Lung microvascular endothelial cell (primary cell): ENCODE results near the gene S1PR2. TPM values are rescaled to one million over a fixed set of nuclear protein-coding genes. Genes with fewer than 3 reads are reported as not detected.

Experiments used
- DNase-seq, 2 donors: peaks; one replicate each; pipeline versions ENCODE4 v3.0.0 to v3.0.0-alpha.2; 2010; ENCODE audit warnings: low read depth in 2 of 2
- total RNA-seq: library from RNA; depleted of rRNA; stranded (reverse); fragments of >200 nt; gene quantifications from 2 replicates; pipeline ENCODE4 v1.2.1, GENCODE V29; 2014

S1PR2 gene, protein sequence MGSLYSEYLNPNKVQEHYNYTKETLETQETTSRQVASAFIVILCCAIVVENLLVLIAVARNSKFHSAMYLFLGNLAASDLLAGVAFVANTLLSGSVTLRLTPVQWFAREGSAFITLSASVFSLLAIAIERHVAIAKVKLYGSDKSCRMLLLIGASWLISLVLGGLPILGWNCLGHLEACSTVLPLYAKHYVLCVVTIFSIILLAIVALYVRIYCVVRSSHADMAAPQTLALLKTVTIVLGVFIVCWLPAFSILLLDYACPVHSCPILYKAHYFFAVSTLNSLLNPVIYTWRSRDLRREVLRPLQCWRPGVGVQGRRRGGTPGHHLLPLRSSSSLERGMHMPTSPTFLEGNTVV
- 0.20 and 0.44 TPM in 2 replicates for total RNA-seq

- peak; percentile 44 to 63 for DNase-seq
These were observed at the start of gene S1PR2 for GRCh38 chr19:10230861-10231611. Gene S1PR2, minus strand, starts transcription at chr19:10231331. Its CDS starts 6,426 bp downstream, at chr19:10224905.

GRCh38 chr19:10279737-10280442 lies 48.8 kb upstream of the S1PR2 start:
- no peak for DNase-seq

DNA sequence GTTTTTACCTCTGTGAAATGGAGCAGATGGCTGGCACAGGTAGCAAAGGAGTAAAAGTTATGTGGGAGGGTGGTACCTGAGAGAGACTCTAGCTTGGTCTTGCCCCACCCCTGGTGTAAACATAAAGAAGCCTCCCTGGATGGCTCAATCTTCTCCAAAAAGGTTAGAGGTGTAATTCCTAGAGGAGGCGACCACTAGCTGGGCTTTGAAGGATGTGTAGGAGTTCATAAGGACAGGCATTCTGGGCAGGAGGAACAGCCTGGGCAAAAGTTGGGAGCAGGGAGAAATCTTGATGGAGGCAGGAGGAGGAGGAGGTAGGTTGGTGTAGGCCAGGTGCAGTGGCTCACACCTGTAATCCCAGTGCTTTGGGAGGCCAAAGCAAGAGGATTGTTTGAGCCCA lies 47.8 kb upstream of the S1PR2 start:
- no peak for DNase-seq

- no peak for DNase-seq
These were observed 46.9 kb upstream of the S1PR2 start for GRCh38 chr19:10277795-10278589.

GRCh38 chr19:10274589-10274988 lies 43.5 kb upstream of the S1PR2 start:
- DNase-seq, result no peak

DNA sequence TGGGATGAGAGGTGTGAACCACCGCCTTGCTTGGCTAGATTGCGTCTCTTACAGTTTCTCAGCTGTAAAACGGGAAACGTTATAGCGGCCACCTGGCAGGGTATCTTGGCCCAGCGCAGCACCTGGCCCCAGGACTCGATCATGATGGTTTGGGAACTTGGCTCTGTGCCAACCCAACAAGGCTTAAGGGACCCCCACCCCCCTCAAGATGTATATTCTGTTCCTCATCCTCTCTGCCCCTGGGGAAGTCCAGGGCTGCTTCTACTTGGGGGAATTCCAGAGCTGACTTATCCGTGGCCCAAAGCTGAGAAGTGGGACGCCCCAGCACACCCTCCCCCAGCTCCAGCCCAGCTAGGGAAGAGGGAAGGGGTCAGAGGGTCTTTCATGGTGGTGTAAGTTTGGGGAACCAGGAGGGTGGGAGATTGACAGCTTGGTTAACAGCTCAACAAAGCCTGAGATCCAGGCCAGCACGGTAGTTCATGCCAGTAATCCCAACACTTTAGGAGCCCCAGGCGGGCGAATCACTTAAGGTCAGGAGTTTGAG lies 40.5 kb upstream of the S1PR2 start:
- peak in 1 of 2 donors; percentile 77 for DNase-seq

DNA sequence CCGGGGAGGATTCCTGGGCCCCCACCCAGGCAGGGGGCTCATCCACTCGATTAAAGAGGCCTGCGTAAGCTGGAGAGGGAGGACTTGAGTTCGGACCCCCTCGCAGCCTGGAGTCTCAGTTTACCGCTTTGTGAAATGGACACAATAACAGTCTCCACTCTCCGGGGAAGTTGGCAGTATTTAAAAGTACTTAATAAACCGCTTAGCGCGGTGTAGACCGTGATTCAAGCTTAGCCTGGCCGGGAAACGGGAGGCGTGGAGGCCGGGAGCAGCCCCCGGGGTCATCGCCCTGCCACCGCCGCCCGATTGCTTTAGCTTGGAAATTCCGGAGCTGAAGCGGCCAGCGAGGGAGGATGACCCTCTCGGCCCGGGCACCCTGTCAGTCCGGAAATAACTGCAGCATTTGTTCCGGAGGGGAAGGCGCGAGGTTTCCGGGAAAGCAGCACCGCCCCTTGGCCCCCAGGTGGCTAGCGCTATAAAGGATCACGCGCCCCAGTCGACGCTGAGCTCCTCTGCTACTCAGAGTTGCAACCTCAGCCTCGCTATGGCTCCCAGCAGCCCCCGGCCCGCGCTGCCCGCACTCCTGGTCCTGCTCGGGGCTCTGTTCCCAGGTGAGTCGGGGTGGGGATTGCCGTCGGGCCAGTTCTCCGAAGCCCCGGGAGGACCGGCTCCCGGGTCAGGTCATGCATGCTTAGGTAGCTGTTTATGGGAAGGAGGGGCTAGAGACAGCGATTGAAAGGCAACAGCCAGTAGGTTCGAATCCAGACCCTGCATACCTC lies 39.7 kb upstream of the S1PR2 start, which contains the start of gene ICAM1:
Gene ICAM1 (plus strand): TSS at position 505 of the 779 bp plus-strand sequence. CDS start 40 bp downstream, at position 545.
- peak; percentile 95 to 97 for DNase-seq

GRCh38 chr19:10270180-10270615 lies 39.1 kb upstream of the S1PR2 start:
- peak in 1 of 2 donors; percentile 69 for DNase-seq

DNA sequence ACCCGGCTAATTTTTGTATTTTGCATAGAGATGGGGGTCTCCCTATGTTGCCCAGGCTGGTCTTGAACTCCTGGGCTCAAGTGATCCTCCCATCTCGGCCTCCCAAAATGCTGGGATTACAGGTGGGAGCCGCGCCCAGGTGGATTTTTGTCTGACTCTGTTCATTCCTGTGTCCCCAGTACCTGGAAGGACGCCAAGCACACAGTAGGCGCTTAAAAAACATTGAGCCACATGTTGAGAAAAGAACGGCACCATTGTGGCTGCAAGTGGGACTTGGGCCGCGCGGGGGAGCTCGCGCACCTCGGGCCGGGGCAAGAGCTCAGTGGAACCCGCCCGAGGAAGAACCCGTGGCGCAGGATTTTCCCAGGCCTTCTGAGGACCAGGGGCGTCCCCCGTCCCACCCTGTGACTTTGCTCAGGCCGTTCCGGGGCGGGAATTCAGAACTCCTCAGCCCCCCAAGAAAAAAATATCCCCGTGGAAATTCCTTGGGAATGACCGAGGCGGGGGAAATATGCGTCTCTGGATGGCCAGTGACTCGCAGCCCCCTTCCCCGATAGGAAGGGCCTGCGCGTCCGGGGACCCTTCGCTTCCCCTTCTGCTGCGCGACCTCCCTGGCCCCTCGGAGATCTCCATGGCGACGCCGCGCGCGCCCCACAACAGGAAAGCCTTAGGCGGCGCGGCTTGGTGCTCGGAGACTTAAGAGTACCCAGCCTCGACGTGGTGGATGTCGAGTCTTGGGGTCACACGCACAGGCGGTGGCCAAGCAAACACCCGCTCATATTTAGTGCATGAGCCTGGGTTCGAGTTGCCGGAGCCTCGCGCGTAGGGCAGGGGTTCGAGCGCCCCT lies 38.4 kb upstream of the S1PR2 start:
- DNase-seq, result peak; percentile 85 to 97

DNA sequence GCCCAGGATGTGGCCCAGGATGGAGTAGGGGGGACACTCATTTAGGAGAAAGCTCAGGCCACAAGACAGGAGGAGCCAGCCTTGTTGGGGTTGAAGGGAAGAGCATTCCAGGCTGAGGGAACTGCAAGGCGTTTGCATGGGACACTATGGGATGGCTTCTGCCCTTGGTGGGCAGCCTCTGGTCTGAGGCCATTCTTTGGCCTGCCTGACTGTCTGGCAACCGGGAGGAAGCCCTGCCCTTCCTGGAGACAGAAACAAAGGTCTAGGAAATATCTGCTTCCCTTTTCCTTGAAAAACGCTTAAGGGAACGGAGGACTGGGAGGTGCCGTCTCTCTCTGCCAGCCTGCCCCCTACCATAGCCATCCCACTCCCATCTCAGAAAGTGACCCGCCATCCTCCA lies 36.9 kb upstream of the S1PR2 start:
- DNase-seq, result peak in 1 of 2 donors; percentile 56

DNA sequence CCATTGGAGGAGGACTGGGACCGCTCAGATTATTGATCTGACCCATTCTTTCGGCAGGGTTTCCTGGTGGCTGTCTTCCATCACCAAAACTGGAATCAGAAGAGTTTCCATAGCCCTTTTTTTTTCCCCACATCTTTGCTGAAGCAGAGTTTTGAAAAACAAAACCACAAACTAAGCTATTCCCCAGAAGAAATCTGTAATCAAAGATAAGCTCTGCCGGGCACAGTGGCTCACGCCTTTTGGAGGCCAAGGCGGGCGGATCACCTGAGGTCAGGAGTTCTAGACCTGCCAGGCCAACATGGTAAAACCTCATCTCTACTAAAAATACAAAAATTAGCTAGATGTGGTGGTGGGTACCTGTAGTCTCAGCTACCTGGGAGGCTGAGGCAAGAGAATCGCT lies 35.6 kb upstream of the S1PR2 start:
- DNase-seq, result no peak

GRCh38 chr19:10262771-10263170 lies 31.6 kb upstream of the S1PR2 start:
- DNase-seq, result no peak

GRCh38 chr19:10260141-10260584 lies 29.0 kb upstream of the S1PR2 start:
- no peak for DNase-seq

GRCh38 chr19:10259162-10259905 lies 28.2 kb upstream of the S1PR2 start:
- peak; percentile 90 to 93 for DNase-seq

DNA sequence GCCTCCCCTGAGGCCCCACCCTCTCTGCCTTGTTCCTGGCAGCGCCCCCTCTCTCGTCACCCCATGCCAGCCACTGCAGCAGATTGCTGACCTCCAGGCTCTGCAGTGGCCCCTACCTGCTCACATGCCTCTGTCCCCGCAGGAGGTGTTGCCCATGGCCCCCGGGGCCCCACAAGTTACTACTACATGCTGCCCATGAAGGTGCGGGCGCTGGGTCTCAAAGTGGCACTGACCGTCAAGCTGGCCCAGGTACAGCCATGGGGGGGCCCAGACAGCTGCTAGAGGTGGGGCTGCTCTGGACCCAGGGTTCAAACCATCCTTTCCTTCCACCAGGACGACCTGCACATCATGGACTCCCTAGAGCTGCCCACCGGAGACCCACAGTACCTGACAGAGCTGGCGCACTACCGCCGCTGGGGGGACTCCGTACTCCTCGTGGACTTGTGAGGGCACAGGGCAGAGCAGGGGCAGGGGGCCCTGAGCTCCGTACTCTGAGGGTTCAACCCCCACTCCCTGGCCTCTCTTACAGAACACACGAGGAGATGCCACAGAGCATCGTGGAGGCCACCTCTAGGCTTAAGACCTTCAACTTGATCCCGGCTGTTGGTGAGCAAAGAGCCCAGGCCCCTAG lies 27.1 kb upstream of the S1PR2 start:
- no peak for DNase-seq

- DNase-seq, result no peak
These were observed 26.0 kb upstream of the S1PR2 start for GRCh38 chr19:10256970-10257615.

DNA sequence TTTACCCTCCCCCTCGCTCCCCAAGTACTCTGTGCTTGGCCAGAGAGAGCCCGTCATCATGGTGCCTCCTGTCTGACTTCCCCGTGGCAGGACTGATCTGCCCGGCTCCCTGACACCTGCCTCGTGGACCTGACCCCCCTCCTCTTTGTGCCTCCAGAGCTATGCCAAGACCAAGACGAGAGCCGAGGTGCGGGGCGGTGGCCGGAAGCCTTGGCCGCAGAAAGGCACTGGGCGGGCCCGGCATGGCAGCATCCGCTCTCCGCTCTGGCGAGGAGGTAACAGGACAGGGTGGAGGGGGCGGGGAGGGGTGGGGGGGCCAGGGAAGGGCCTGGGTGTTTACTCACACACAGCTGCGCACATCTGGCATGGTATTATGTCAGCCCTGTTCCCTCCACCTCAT lies 25.4 kb upstream of the S1PR2 start:
- no peak for DNase-seq
